GM21737 (cell line): Measurements from ENCODE around the gene CYP4X1.
"Not testable (repeated sequence)": the region's sequence is repeated elsewhere in the genome, so short reads cannot be mapped to it uniquely, and the experiment has no call there.

Experiments
- ATAC-seq: cut with Tn5 transposase; IDR thresholded peaks from one replicate; pipeline ENCODE4 v1.9.1; 2021; ENCODE audit warnings: mild to moderate bottlenecking, moderate library complexity; ENCODE audit not compliant: unreplicated experiment

Gene CYP4X1

GRCh38 chr1:47069080-47069479 is 45.6 kb downstream of the CYP4X1 start:
- not testable (repeated sequence) for ATAC-seq

DNA sequence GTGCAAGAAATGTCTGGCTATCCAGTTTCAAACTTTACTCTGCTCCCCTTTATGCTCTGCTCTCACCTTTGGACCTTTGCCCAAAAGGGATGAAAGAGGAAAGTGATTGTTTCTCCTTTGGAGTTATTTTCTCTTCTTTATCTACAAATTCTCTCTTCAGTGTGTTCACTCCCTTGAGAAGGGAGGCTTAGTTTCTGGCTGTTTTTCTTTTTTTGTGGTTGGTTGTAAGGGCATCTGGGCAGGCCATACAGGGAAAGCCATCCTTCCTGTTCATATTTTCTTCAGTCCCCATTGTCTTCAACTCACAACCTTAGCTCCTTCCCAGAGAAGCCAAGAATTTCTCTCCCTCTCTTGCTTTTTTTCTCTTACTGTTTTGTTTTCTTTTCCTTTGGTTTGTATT is 46.0 kb downstream of the CYP4X1 start:
- ATAC-seq, result not testable (repeated sequence)

GRCh38 chr1:47089356-47089755 is 65.9 kb downstream of the CYP4X1 start:
- ATAC-seq, result not testable (repeated sequence)

DNA sequence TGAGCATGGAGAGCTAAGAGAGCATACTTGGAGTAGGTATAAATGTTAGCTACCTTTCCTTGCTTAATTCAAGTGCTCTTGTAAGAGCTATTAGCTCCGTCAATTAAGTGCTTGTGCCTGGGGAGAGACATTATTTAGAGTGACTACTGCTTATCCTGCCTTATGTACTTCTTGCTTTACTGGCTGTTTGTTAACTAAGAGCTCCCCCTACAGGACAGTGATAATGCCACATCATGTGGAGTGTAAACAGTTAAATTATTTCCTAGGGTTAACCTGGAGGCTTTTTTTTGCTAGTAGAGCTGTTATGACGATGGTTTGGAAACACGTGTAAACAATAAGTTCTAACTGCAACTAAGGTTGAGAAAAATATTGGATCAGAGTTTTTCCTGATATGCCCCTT is 68.0 kb downstream of the CYP4X1 start:
- ATAC-seq, result not testable (repeated sequence)
